H9 (cell line): ENCODE measurements around the gene GPC6. TPM values are rescaled to one million over a fixed set of nuclear protein-coding genes. Genes with fewer than 3 reads are reported as not detected.

Experiments
- DNase-seq: peaks from one replicate; pipeline ENCODE4 v3.0.0-alpha.2; 2017
- H2AFZ ChIP-seq: one replicate; pipeline ENCODE4 v1.6.1; 2013; ENCODE audit warnings: mild to moderate bottlenecking, low read length, control low read depth, moderate library complexity
- H2AK5ac ChIP-seq: 2 replicates; pipeline ENCODE4 v1.6.1; 2013; ENCODE audit warnings: low read length, control low read depth, mixed read lengths; ENCODE audit not compliant: insufficient read length
- H2BK120ac ChIP-seq: one replicate; pipeline ENCODE4 v1.6.1; 2013; ENCODE audit warnings: low read depth, mild to moderate bottlenecking, low read length, control low read depth, inconsistent platforms; ENCODE audit not compliant: poor library complexity, severe bottlenecking
- H2BK12ac ChIP-seq: 2 replicates; pipeline ENCODE4 v1.6.1; 2013; ENCODE audit warnings: low read length, control low read depth, mixed read lengths, low read depth; ENCODE audit not compliant: insufficient read length
- H2BK15ac ChIP-seq: 2 replicates; pipeline ENCODE4 v1.6.1; 2013; ENCODE audit warnings: low read depth, low read length, control low read depth
- H2BK20ac ChIP-seq: one replicate; pipeline ENCODE4 v1.6.1; 2013; ENCODE audit warnings: low read depth, mild to moderate bottlenecking, low read length, control low read depth, inconsistent platforms; ENCODE audit not compliant: poor library complexity, severe bottlenecking
- H2BK5ac ChIP-seq: 2 replicates; pipeline ENCODE4 v1.6.1; 2013; ENCODE audit warnings: low read length, control low read depth, mixed read lengths; ENCODE audit not compliant: insufficient read length
- H3K14ac ChIP-seq: 2 replicates; pipeline ENCODE4 v1.6.1; 2013; ENCODE audit warnings: low read length, control low read depth; ENCODE audit not compliant: insufficient read depth
- H3K18ac ChIP-seq: 2 replicates; pipeline ENCODE4 v1.6.1; 2013; ENCODE audit warnings: low read depth, mild to moderate bottlenecking, mixed read lengths, low read length, control low read depth; ENCODE audit not compliant: insufficient read length
- H3K23ac ChIP-seq: 2 replicates; pipeline ENCODE4 v1.6.1; 2013; ENCODE audit warnings: low read length, control low read depth, mixed read lengths, low read depth; ENCODE audit not compliant: insufficient read length
- H3K23me2 ChIP-seq: 2 replicates; pipeline ENCODE4 v1.6.1; 2013; ENCODE audit warnings: low read depth, mild to moderate bottlenecking, mixed read lengths, low read length, control low read depth; ENCODE audit not compliant: insufficient read length, poor library complexity, severe bottlenecking
- H3K27ac ChIP-seq: 2 replicates; pipeline ENCODE4 v1.5.1; 2013; ENCODE audit warnings: low read length, control low read depth, mixed read lengths, low read depth; ENCODE audit not compliant: insufficient read length
- H3K27me3 ChIP-seq: 2 replicates; pipeline ENCODE4 v1.6.1; 2013; ENCODE audit warnings: low read length, control low read depth, inconsistent platforms; ENCODE audit not compliant: insufficient read depth
- H3K4ac ChIP-seq: 2 replicates; pipeline ENCODE4 v1.6.1; 2013; ENCODE audit warnings: low read depth, mild to moderate bottlenecking, control low read depth, inconsistent platforms, low read length, moderate library complexity
- H3K4me1 ChIP-seq: 2 replicates; pipeline ENCODE4 v1.6.1; 2013; ENCODE audit warnings: low read length, control low read depth, inconsistent platforms; ENCODE audit not compliant: insufficient read depth
- H3K4me2 ChIP-seq: 2 replicates; pipeline ENCODE4 v1.6.1; 2013; ENCODE audit warnings: low read length, control low read depth, mixed read lengths; ENCODE audit not compliant: insufficient read length, insufficient read depth
- H3K56ac ChIP-seq: 2 replicates; pipeline ENCODE4 v1.6.1; 2013; ENCODE audit warnings: low read depth, mild to moderate bottlenecking, mixed read lengths, low read length, control low read depth; ENCODE audit not compliant: insufficient read length
- H3K79me1 ChIP-seq: 2 replicates; pipeline ENCODE4 v1.6.1; 2013; ENCODE audit warnings: low read depth, mild to moderate bottlenecking, moderate library complexity, low read length, control low read depth, inconsistent platforms; ENCODE audit not compliant: insufficient read depth, poor library complexity, severe bottlenecking
- H3K79me2 ChIP-seq: 2 replicates; pipeline ENCODE4 v1.6.1; 2013; ENCODE audit warnings: low read length, control low read depth, inconsistent platforms; ENCODE audit not compliant: insufficient read depth
- H3K9ac ChIP-seq: 2 replicates; pipeline ENCODE4 v1.6.1; 2013; ENCODE audit warnings: low read length, control low read depth, mixed read lengths; ENCODE audit not compliant: insufficient read length; ENCODE audit errors: extremely low read depth
- H3K9me3 ChIP-seq: one replicate; pipeline ENCODE4 v1.6.1; 2013; ENCODE audit warnings: low read depth, low read length, inconsistent platforms; ENCODE audit not compliant: control insufficient read depth
- H3T11ph ChIP-seq: one replicate; pipeline ENCODE4 v1.6.1; 2013; ENCODE audit warnings: mild to moderate bottlenecking, low read length, control low read depth, inconsistent platforms
- H4K20me1 ChIP-seq: one replicate; pipeline ENCODE4 v1.6.1; 2013; ENCODE audit not compliant: control insufficient read depth, insufficient read length, insufficient read depth
- H4K5ac ChIP-seq: 2 replicates; pipeline ENCODE4 v1.6.1; 2013; ENCODE audit warnings: low read depth, mild to moderate bottlenecking, mixed read lengths, low read length, control low read depth; ENCODE audit not compliant: insufficient read length
- H4K8ac ChIP-seq: replicated peaks from 2 replicates; pipeline ENCODE4 v1.6.1; 2013; ENCODE audit warnings: low read length, control low read depth, mixed read lengths, low read depth; ENCODE audit not compliant: insufficient read length
- H4K91ac ChIP-seq: 2 replicates; pipeline ENCODE4 v1.6.1; 2013; ENCODE audit warnings: low read depth, mild to moderate bottlenecking, moderate library complexity, mixed read lengths, low read length, control low read depth; ENCODE audit not compliant: insufficient read length
- H3K27ac Mint-ChIP-seq, 3 experiments: 2 replicates in 2 of 3; 3 replicates in 1 of 3; pipeline ENCODE4 v1.8.0; 2020 to 2021; ENCODE audit warnings: mixed read lengths in 3 of 3, mild to moderate bottlenecking in 1 of 3, moderate library complexity in 1 of 3
- H3K27me3 Mint-ChIP-seq: 2 replicates; pipeline ENCODE4 v1.8.0; 2021; ENCODE audit warnings: low read depth, mild to moderate bottlenecking, moderate library complexity, mixed read lengths
- H3K36me3 Mint-ChIP-seq, 3 experiments: 2 replicates in 2 of 3; 3 replicates in 1 of 3; pipeline ENCODE4 v1.8.0; 2020 to 2021; ENCODE audit warnings: low read depth in 3 of 3, mixed read lengths in 3 of 3; ENCODE audit not compliant: insufficient read depth in 1 of 3
- H3K4me1 Mint-ChIP-seq, 2 experiments: 2 replicates each; pipeline ENCODE4 v1.8.0; 2020; ENCODE audit warnings: mixed read lengths in 2 of 2
- H3K4me3 Mint-ChIP-seq, 2 experiments: 2 replicates in 1 of 2; 3 replicates in 1 of 2; pipeline ENCODE4 v1.8.0; 2020 to 2021; ENCODE audit warnings: mild to moderate bottlenecking in 2 of 2, mixed read lengths in 2 of 2, moderate library complexity in 1 of 2
- H3K9me3 Mint-ChIP-seq, 2 experiments: 2 replicates in 1 of 2; 3 replicates in 1 of 2; pipeline ENCODE4 v1.8.0; 2020; ENCODE audit warnings: mild to moderate bottlenecking in 2 of 2, mixed read lengths in 2 of 2, moderate library complexity in 1 of 2
- total RNA-seq: library from RNA; stranded (reverse); gene quantifications from 2 replicates; pipeline ENCODE4 v1.2.1, GENCODE V29; 2021
- TF ChIP-seq, protein P1 (sequence below): fragments of 200-600 bp; sonication (generic); conservative IDR thresholded peaks from 3 replicates; pipeline ENCODE4 v1.8.0; 2021; ENCODE audit warnings: antibody characterized with exemption, mild to moderate bottlenecking

Gene GPC6
- total RNA-seq, 1 experiment from 2014 or later: 15.6 TPM

DNA sequence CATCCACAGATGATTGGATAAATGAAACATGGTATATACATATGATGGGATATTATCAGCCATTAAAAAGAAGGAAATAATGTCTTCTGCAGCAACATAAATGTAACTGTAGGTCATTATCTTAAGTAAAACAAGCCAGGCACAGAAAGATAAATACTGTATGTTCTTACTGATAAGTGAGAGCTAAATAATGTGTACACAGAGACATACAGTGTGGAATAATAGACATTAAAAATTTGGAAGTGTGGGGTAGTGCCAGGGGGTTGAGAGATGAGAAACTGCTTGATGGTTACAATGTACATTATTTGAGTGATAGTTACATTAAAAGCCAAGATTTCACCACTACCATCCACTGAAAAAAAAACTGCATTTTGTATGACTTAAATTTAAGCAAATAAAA, 26.0 kb upstream of the GPC6 start:
- Histone ChIP-seq H2BK5ac (no peak overlapping the region), H3K14ac (no peak overlapping the region), H3K23me2 (no peaks in the 10 kb centered on the region), H3K23ac (no peak overlapping the region), H2BK15ac (no peak overlapping the region), H3K4me1 (no peaks in the 10 kb centered on the region), H3K79me1 (no peaks in the 10 kb centered on the region), H2BK12ac (no peak overlapping the region), H3K9me3 (peaks cover 6% of the 10 kb centered on the region), H4K91ac (no peak overlapping the region), H3K27ac (no peak overlapping the region), H4K8ac (no peak overlapping the region), H3K4me2 (no peak overlapping the region), H2AFZ (no peak overlapping the region), H4K5ac (no peak overlapping the region), H3K9ac (no peak overlapping the region), H3K18ac (no peak overlapping the region), H3K56ac (no peak overlapping the region), H2AK5ac (no peak overlapping the region), H3K27me3 (no peaks in the 10 kb centered on the region), H4K20me1 (no peaks in the 10 kb centered on the region), H3T11ph (no peak overlapping the region), H3K79me2 (no peaks in the 10 kb centered on the region), H3K4ac (no peak overlapping the region), H2BK120ac (no peak overlapping the region), H2BK20ac (no peak overlapping the region)
- Mint-ChIP-seq H3K27ac (no peak overlapping the region), H3K27me3 (no peaks in the 10 kb centered on the region), H3K36me3 (peaks cover 0 to 5% (median 4%) of the 10 kb centered on the region in 3 experiments; a peak in 5 of 7 replicates), H3K4me3 (no peak overlapping the region), H3K9me3 (peaks cover under 1 to 9% of the 10 kb centered on the region in 2 experiments; a peak in 4 of 5 replicates), H3K4me1 (peaks cover 9% of the 10 kb centered on the region in 2 experiments)
- no peak for DNase-seq
- TF ChIP-seq, protein P1, sequence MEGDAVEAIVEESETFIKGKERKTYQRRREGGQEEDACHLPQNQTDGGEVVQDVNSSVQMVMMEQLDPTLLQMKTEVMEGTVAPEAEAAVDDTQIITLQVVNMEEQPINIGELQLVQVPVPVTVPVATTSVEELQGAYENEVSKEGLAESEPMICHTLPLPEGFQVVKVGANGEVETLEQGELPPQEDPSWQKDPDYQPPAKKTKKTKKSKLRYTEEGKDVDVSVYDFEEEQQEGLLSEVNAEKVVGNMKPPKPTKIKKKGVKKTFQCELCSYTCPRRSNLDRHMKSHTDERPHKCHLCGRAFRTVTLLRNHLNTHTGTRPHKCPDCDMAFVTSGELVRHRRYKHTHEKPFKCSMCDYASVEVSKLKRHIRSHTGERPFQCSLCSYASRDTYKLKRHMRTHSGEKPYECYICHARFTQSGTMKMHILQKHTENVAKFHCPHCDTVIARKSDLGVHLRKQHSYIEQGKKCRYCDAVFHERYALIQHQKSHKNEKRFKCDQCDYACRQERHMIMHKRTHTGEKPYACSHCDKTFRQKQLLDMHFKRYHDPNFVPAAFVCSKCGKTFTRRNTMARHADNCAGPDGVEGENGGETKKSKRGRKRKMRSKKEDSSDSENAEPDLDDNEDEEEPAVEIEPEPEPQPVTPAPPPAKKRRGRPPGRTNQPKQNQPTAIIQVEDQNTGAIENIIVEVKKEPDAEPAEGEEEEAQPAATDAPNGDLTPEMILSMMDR: no peak
